HEK293 (cell line): ENCODE results near the gene FAM168A.

Source experiments
- CTCF ChIA-PET: fragments of 350-600 bp; formaldehyde crosslinking; extraction: SDS; loops from one replicate; lab custom pipeline; 2021; ENCODE audit warnings: antibody characterized with exemption; lab: Yijun Ruan, JAX
- POLR2A ChIA-PET: fragments of 300-600 bp; formaldehyde crosslinking; extraction: SDS; loops from one replicate; lab custom pipeline; 2020; ENCODE audit warnings: antibody characterized with exemption, inconsistent platforms; lab: Yijun Ruan, JAX
- H3K27ac ChIP-seq: fragments of 200-500 bp; sonication (Bioruptor generic); 2 replicates; pipeline ENCODE4 v1.5.1; 2014; ENCODE audit warnings: low read depth, low read length, control low read depth, inconsistent platforms; ENCODE audit errors: extremely low read depth
- H3K36me3 ChIP-seq, 2 experiments: fragments of 200-500 bp in 1 of 2; sonication (Bioruptor generic) in 1 of 2; 1 replicate in 1 of 2; 2 replicates in 1 of 2; pipeline ENCODE4 v1.5.1; 2014 to 2017; ENCODE audit warnings: inconsistent platforms in 2 of 2, low read length in 2 of 2; ENCODE audit not compliant: control insufficient read depth in 2 of 2, insufficient read depth in 1 of 2
- H3K4me1 ChIP-seq: fragments of 200-500 bp; sonication (Bioruptor generic); 2 replicates; pipeline ENCODE4 v1.5.1; 2014; ENCODE audit warnings: mild to moderate bottlenecking, low read length, inconsistent platforms; ENCODE audit not compliant: control insufficient read depth, insufficient read depth
- H3K4me3 ChIP-seq: 2 replicates; pipeline ENCODE4 v1.5.1; 2011; ENCODE audit warnings: low read depth, mild to moderate bottlenecking, control low read depth, low read length, moderate library complexity
- H3K9me3 ChIP-seq: fragments of 200-500 bp; sonication (Bioruptor generic); 2 replicates; pipeline ENCODE4 v1.5.1; 2014; ENCODE audit warnings: low read depth, low read length, inconsistent platforms; ENCODE audit not compliant: control insufficient read depth, insufficient read depth
- KLF8 ChIP-seq: fragments of 450-650 bp; formaldehyde crosslinking; IDR thresholded peaks from 2 replicates; pipeline ENCODE4 v1.5.1; 2016; ENCODE audit warnings: missing biosample characterization, missing genetic modification characterization
- OSR2 ChIP-seq: fragments of 450-650 bp; formaldehyde crosslinking; IDR thresholded peaks from 2 replicates; pipeline ENCODE4 v1.5.1; 2016; ENCODE audit warnings: missing biosample characterization, missing genetic modification characterization
- SP7 ChIP-seq: fragments of 450-650 bp; formaldehyde crosslinking; IDR thresholded peaks from 2 replicates; pipeline ENCODE4 v1.5.1; 2016; ENCODE audit warnings: missing biosample characterization, missing genetic modification characterization
- ZBTB21 ChIP-seq: fragments of 450-650 bp; formaldehyde crosslinking; IDR thresholded peaks from 2 replicates; pipeline ENCODE4 v1.5.1; 2017; ENCODE audit warnings: missing biosample characterization, missing genetic modification characterization
- ZEB2 ChIP-seq: fragments of 450-650 bp; formaldehyde crosslinking; IDR thresholded peaks from 2 replicates; pipeline ENCODE4 v1.5.1; 2016; ENCODE audit warnings: missing biosample characterization, missing genetic modification characterization
- ZNF121 ChIP-seq: fragments of 450-650 bp; formaldehyde crosslinking; IDR thresholded peaks from 2 replicates; pipeline ENCODE4 v1.5.1; 2016; ENCODE audit warnings: missing biosample characterization, missing genetic modification characterization
- ZNF221 ChIP-seq: fragments of 450-650 bp; formaldehyde crosslinking; IDR thresholded peaks from 2 replicates; pipeline ENCODE4 v1.5.1; 2017; ENCODE audit warnings: missing biosample characterization, missing genetic modification characterization, borderline replicate concordance
- ZNF335 ChIP-seq: fragments of 450-650 bp; formaldehyde crosslinking; conservative IDR thresholded peaks from 2 replicates; pipeline ENCODE4 v1.5.1; 2016; ENCODE audit warnings: missing biosample characterization, missing genetic modification characterization
- ZNF394 ChIP-seq: fragments of 450-650 bp; formaldehyde crosslinking; IDR thresholded peaks from 2 replicates; pipeline ENCODE4 v1.5.1; 2016; ENCODE audit warnings: missing biosample characterization, missing genetic modification characterization, mild to moderate bottlenecking, moderate library complexity, borderline replicate concordance
- ZNF561 ChIP-seq: fragments of 450-650 bp; IDR thresholded peaks from 2 replicates; pipeline ENCODE4 v1.5.1; 2018; ENCODE audit warnings: missing biosample characterization, missing genetic modification characterization, borderline replicate concordance
- ZNF571 ChIP-seq: fragments of 450-650 bp; formaldehyde crosslinking; IDR thresholded peaks from 2 replicates; pipeline ENCODE4 v1.5.0; 2017; ENCODE audit warnings: missing biosample characterization, missing genetic modification characterization
- ZNF600 ChIP-seq: fragments of 450-650 bp; formaldehyde crosslinking; IDR thresholded peaks from 2 replicates; pipeline ENCODE4 v1.5.1; 2016; ENCODE audit warnings: missing biosample characterization, missing genetic modification characterization
- ZNF629 ChIP-seq: fragments of 450-650 bp; formaldehyde crosslinking; IDR thresholded peaks from 2 replicates; pipeline ENCODE4 v1.5.1; 2017; ENCODE audit warnings: missing biosample characterization, missing genetic modification characterization
- ZNF785 ChIP-seq: fragments of 450-650 bp; formaldehyde crosslinking; IDR thresholded peaks from 2 replicates; pipeline ENCODE4 v1.5.1; 2016; ENCODE audit warnings: missing biosample characterization, missing genetic modification characterization
- ZNF843 ChIP-seq: fragments of 450-650 bp; formaldehyde crosslinking; IDR thresholded peaks from 2 replicates; pipeline ENCODE4 v1.5.1; 2016; ENCODE audit warnings: missing biosample characterization, missing genetic modification characterization
- ZSCAN23 ChIP-seq: fragments of 450-650 bp; formaldehyde crosslinking; IDR thresholded peaks from 2 replicates; pipeline ENCODE4 v1.5.1; 2016; ENCODE audit warnings: missing biosample characterization, missing genetic modification characterization
- TF ChIP-seq, protein P1 (sequence below): fragments of 450-650 bp; formaldehyde crosslinking; IDR thresholded peaks from 2 replicates; pipeline ENCODE4 v1.5.1; 2017; ENCODE audit warnings: missing biosample characterization, mild to moderate bottlenecking, missing genetic modification characterization, moderate library complexity
- TF ChIP-seq, protein P2 (sequence below): fragments of 450-650 bp; formaldehyde crosslinking; IDR thresholded peaks from 2 replicates; pipeline ENCODE4 v1.5.1; 2017; ENCODE audit warnings: missing biosample characterization, missing genetic modification characterization
- TF ChIP-seq, protein P3 (sequence below): fragments of 450-650 bp; formaldehyde crosslinking; IDR thresholded peaks from 2 replicates; pipeline ENCODE4 v1.5.1; 2016; ENCODE audit warnings: missing biosample characterization, missing genetic modification characterization
- TF ChIP-seq, protein P4 (sequence below): fragments of 450-650 bp; formaldehyde crosslinking; IDR thresholded peaks from 2 replicates; pipeline ENCODE4 v1.5.1; 2016; ENCODE audit warnings: missing biosample characterization, missing genetic modification characterization
- TF ChIP-seq, protein P5 (sequence below): fragments of 450-650 bp; formaldehyde crosslinking; IDR thresholded peaks from 2 replicates; pipeline ENCODE4 v1.5.1; 2016; ENCODE audit warnings: missing biosample characterization, missing genetic modification characterization
- TF ChIP-seq, protein P6 (sequence below): fragments of 450-650 bp; formaldehyde crosslinking; IDR thresholded peaks from 2 replicates; pipeline ENCODE4 v1.5.1; 2016; ENCODE audit warnings: missing biosample characterization, missing genetic modification characterization
- TF ChIP-seq, protein P7 (sequence below): fragments of 450-650 bp; formaldehyde crosslinking; IDR thresholded peaks from 2 replicates; pipeline ENCODE4 v1.5.1; 2016; ENCODE audit warnings: missing biosample characterization, missing genetic modification characterization

FAM168A gene

DNA sequence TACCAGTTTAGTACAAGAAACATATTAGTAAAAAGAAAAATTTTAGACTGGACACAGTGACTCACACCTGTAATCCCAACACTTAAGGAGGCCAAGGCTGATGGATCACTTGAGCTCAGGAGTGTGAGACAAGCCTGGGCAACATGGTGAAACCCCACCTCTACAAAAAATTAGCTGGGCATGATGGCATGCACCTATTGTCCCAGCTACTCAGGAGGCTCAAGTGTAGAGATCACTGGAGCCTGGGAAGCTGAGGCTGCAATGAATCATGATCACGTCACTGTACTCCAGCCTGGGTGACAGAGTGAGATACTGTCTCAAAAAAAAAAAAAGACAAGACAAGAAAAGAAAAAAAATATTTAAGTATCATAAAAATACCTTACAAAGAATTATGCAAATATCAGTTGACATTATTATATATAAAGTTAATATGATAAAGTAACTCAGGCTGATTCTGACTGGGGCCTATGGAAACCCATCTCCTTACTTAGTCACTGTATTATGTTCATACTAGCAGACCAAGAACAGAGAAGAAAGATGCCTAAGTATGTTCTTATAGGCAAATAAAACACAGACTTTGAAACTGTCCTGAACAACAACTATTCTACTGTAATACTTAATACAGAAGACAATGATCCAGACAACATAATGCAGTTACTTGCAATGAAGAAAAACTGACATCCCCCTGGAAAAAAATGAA, 27.3 kb downstream of the FAM168A start:
- no peaks in the 10 kb centered on the region for H3K9me3 ChIP-seq
- ChIA-PET CTCF (interaction anchor here (0.6 to 1.3 kb wide), 4 partner anchors 9 to 43 kb away, joined by 3 to 6 read pairs (median 3); no protein-coding TSS in a partner anchor), POLR2A (interaction anchor here (0.7 to 1.2 kb wide), 2 partner anchors 26 to 217 kb away, joined by 3 to 5 read pairs; partner anchors contain the start of gene MRPL48)
- no peaks in the 10 kb centered on the region for H3K36me3 ChIP-seq
- H3K4me1 ChIP-seq = peaks cover 20% of the 10 kb centered on the region
- H3K27ac ChIP-seq = no peak overlapping the region
- H3K4me3 ChIP-seq = no peak overlapping the region
- no peak for TF ChIP-seq ZNF221 (tag by site-specific recombination)
- peak; percentile 56; the same call in 1 of the 2 replicates for TF ChIP-seq KLF8 (tag by site-specific recombination)
- TF ChIP-seq, protein P1, sequence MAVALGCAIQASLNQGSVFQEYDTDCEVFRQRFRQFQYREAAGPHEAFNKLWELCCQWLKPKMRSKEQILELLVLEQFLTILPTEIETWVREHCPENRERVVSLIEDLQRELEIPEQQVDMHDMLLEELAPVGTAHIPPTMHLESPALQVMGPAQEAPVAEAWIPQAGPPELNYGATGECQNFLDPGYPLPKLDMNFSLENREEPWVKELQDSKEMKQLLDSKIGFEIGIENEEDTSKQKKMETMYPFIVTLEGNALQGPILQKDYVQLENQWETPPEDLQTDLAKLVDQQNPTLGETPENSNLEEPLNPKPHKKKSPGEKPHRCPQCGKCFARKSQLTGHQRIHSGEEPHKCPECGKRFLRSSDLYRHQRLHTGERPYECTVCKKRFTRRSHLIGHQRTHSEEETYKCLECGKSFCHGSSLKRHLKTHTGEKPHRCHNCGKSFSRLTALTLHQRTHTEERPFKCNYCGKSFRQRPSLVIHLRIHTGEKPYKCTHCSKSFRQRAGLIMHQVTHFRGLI (tag by site-specific recombination) = peak; percentile 59; the same call in 1 of the 2 replicates
- peak; percentile 42; the same call in 1 of the 2 replicates for TF ChIP-seq ZEB2
- TF ChIP-seq ZNF571 (tag by site-specific recombination) = no peak
- peak; percentile 29; the same call in 1 of the 2 replicates for TF ChIP-seq ZNF843
- TF ChIP-seq ZNF335 (tag by site-specific recombination) = peak; percentile 27; the same call in 1 of the 2 replicates
- no peak for TF ChIP-seq ZNF121
- peak; percentile 84; the same call in 1 of the 2 replicates for TF ChIP-seq ZNF394
- TF ChIP-seq ZNF785 (tag by site-specific recombination) = no peak
- TF ChIP-seq ZNF561 (tag by site-specific recombination) = no peak
- peak; percentile 70; the same call in 1 of the 2 replicates for TF ChIP-seq ZNF600
- peak; percentile 90 for TF ChIP-seq OSR2 (tag by site-specific recombination)
- TF ChIP-seq, protein P2, sequence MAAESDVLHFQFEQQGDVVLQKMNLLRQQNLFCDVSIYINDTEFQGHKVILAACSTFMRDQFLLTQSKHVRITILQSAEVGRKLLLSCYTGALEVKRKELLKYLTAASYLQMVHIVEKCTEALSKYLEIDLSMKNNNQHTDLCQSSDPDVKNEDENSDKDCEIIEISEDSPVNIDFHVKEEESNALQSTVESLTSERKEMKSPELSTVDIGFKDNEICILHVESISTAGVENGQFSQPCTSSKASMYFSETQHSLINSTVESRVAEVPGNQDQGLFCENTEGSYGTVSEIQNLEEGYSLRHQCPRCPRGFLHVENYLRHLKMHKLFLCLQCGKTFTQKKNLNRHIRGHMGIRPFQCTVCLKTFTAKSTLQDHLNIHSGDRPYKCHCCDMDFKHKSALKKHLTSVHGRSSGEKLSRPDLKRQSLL = peak; percentile 66; the same call in 1 of the 2 replicates
- TF ChIP-seq ZSCAN23 (tag by site-specific recombination) = peak; percentile 46; the same call in 1 of the 2 replicates
- TF ChIP-seq, protein P3, sequence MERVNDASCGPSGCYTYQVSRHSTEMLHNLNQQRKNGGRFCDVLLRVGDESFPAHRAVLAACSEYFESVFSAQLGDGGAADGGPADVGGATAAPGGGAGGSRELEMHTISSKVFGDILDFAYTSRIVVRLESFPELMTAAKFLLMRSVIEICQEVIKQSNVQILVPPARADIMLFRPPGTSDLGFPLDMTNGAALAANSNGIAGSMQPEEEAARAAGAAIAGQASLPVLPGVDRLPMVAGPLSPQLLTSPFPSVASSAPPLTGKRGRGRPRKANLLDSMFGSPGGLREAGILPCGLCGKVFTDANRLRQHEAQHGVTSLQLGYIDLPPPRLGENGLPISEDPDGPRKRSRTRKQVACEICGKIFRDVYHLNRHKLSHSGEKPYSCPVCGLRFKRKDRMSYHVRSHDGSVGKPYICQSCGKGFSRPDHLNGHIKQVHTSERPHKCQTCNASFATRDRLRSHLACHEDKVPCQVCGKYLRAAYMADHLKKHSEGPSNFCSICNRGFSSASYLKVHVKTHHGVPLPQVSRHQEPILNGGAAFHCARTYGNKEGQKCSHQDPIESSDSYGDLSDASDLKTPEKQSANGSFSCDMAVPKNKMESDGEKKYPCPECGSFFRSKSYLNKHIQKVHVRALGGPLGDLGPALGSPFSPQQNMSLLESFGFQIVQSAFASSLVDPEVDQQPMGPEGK (tag by site-specific recombination) = peak; percentile 73
- TF ChIP-seq ZBTB21 (tag by site-specific recombination) = peak; percentile 49; the same call in 1 of the 2 replicates
- TF ChIP-seq ZNF629 (tag by site-specific recombination) = peak; percentile 89
- TF ChIP-seq, protein P4, sequence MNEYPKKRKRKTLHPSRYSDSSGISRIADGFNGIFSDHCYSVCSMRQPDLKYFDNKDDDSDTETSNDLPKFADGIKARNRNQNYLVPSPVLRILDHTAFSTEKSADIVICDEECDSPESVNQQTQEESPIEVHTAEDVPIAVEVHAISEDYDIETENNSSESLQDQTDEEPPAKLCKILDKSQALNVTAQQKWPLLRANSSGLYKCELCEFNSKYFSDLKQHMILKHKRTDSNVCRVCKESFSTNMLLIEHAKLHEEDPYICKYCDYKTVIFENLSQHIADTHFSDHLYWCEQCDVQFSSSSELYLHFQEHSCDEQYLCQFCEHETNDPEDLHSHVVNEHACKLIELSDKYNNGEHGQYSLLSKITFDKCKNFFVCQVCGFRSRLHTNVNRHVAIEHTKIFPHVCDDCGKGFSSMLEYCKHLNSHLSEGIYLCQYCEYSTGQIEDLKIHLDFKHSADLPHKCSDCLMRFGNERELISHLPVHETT = 0 out of 2 replicates have a peak, but pooled peaks have one; percentile 43
- TF ChIP-seq SP7 = peak; percentile 65
- TF ChIP-seq, protein P5, sequence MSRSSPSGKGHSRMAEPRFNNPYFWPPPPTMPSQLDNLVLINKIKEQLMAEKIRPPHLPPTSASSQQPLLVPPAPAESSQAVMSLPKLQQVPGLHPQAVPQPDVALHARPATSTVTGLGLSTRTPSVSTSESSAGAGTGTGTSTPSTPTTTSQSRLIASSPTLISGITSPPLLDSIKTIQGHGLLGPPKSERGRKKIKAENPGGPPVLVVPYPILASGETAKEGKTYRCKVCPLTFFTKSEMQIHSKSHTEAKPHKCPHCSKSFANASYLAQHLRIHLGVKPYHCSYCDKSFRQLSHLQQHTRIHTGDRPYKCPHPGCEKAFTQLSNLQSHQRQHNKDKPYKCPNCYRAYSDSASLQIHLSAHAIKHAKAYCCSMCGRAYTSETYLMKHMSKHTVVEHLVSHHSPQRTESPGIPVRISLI (tag by site-specific recombination) = peak; percentile 41
- TF ChIP-seq, protein P6, sequence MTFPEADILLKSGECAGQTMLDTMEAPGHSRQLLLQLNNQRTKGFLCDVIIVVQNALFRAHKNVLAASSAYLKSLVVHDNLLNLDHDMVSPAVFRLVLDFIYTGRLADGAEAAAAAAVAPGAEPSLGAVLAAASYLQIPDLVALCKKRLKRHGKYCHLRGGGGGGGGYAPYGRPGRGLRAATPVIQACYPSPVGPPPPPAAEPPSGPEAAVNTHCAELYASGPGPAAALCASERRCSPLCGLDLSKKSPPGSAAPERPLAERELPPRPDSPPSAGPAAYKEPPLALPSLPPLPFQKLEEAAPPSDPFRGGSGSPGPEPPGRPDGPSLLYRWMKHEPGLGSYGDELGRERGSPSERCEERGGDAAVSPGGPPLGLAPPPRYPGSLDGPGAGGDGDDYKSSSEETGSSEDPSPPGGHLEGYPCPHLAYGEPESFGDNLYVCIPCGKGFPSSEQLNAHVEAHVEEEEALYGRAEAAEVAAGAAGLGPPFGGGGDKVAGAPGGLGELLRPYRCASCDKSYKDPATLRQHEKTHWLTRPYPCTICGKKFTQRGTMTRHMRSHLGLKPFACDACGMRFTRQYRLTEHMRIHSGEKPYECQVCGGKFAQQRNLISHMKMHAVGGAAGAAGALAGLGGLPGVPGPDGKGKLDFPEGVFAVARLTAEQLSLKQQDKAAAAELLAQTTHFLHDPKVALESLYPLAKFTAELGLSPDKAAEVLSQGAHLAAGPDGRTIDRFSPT (tag by site-specific recombination) = peak; percentile 81
- TF ChIP-seq, protein P7, sequence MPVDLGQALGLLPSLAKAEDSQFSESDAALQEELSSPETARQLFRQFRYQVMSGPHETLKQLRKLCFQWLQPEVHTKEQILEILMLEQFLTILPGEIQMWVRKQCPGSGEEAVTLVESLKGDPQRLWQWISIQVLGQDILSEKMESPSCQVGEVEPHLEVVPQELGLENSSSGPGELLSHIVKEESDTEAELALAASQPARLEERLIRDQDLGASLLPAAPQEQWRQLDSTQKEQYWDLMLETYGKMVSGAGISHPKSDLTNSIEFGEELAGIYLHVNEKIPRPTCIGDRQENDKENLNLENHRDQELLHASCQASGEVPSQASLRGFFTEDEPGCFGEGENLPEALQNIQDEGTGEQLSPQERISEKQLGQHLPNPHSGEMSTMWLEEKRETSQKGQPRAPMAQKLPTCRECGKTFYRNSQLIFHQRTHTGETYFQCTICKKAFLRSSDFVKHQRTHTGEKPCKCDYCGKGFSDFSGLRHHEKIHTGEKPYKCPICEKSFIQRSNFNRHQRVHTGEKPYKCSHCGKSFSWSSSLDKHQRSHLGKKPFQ (tag by site-specific recombination) = no peak
